GM23338 (cell line): Measurements from ENCODE around the gene SAFB. TPM values are rescaled to one million over a fixed set of nuclear protein-coding genes. Genes with fewer than 3 reads are reported as not detected.
A peak's percentile ranks its signal among the peaks of the same experiment; 100 is the strongest.

Experiments used
- ATAC-seq: fragments of 200-7000 bp; cut with Tn5 transposase; 3 replicates; pipeline ENCODE4 v1.9.1; 2020
- DNase-seq: peaks from one replicate; pipeline ENCODE4 v3.0.0-alpha.2; 2015; ENCODE audit warnings: low spot score
- H2AFZ ChIP-seq: fragments of 200-600 bp; sonication (generic); 2 replicates; pipeline ENCODE4 v1.8.0; 2016; ENCODE audit warnings: antibody characterized with exemption, mild to moderate bottlenecking, moderate library complexity
- H3F3A ChIP-seq: fragments of 200-600 bp; sonication (generic); replicated peaks from 2 replicates; pipeline ENCODE4 v1.8.0; 2017; ENCODE audit warnings: antibody characterized with exemption, mixed run types, low read depth
- H3K27ac ChIP-seq: fragments of 200-600 bp; sonication (generic); 2 replicates; pipeline ENCODE4 v1.6.1; 2016; ENCODE audit warnings: low read depth
- H3K27me3 ChIP-seq: fragments of 200-600 bp; sonication (generic); 2 replicates; pipeline ENCODE4 v1.8.0; 2016; ENCODE audit warnings: mild to moderate bottlenecking, mixed run types, moderate library complexity; ENCODE audit not compliant: insufficient read depth
- H3K36me3 ChIP-seq: fragments of 200-600 bp; sonication (generic); 2 replicates; pipeline ENCODE4 v1.8.0; 2016; ENCODE audit warnings: mild to moderate bottlenecking; ENCODE audit not compliant: insufficient read depth
- H3K4me1 ChIP-seq: fragments of 200-600 bp; sonication (generic); 2 replicates; pipeline ENCODE4 v1.8.0; 2016; ENCODE audit warnings: mild to moderate bottlenecking, moderate library complexity; ENCODE audit not compliant: insufficient read depth
- H3K4me2 ChIP-seq: fragments of 200-600 bp; sonication (generic); 2 replicates; pipeline ENCODE4 v1.7.1; 2017; ENCODE audit warnings: mixed run types
- H3K4me3 ChIP-seq: fragments of 200-600 bp; sonication (generic); 2 replicates; pipeline ENCODE4 v1.6.1; 2016; ENCODE audit warnings: mixed run types
- H3K79me2 ChIP-seq: fragments of 200-600 bp; sonication (generic); replicated peaks from 2 replicates; pipeline ENCODE4 v1.8.0; 2017; ENCODE audit warnings: mild to moderate bottlenecking; ENCODE audit not compliant: insufficient read depth
- H3K9me2 ChIP-seq: fragments of 200-600 bp; sonication (generic); 2 replicates; pipeline ENCODE4 v1.8.0; 2017; ENCODE audit not compliant: insufficient read depth
- H4K20me1 ChIP-seq: fragments of 200-600 bp; sonication (generic); replicated peaks from 2 replicates; pipeline ENCODE4 v1.8.0; 2017; ENCODE audit warnings: mild to moderate bottlenecking; ENCODE audit not compliant: insufficient read depth
- H3K27ac Mint-ChIP-seq: 2 replicates; pipeline ENCODE4 v1.8.0; 2020; ENCODE audit warnings: inconsistent platforms, mild to moderate bottlenecking, moderate library complexity, mixed read lengths
- H3K27me3 Mint-ChIP-seq: 3 replicates; pipeline ENCODE4 v1.8.0; 2022; ENCODE audit warnings: low read depth, mild to moderate bottlenecking, moderate library complexity, mixed read lengths, inconsistent platforms; ENCODE audit not compliant: insufficient read depth, poor library complexity
- H3K36me3 Mint-ChIP-seq: 3 replicates; pipeline ENCODE4 v1.8.0; 2021; ENCODE audit warnings: low read depth, mild to moderate bottlenecking, inconsistent platforms, moderate library complexity, mixed read lengths
- H3K4me1 Mint-ChIP-seq: 3 replicates; pipeline ENCODE4 v1.8.0; 2020; ENCODE audit warnings: mild to moderate bottlenecking, inconsistent platforms, mixed read lengths
- H3K4me3 Mint-ChIP-seq: 3 replicates; pipeline ENCODE4 v1.8.0; 2021; ENCODE audit warnings: moderate library complexity, mild to moderate bottlenecking, inconsistent platforms, mixed read lengths
- H3K9me3 Mint-ChIP-seq: 3 replicates; pipeline ENCODE4 v1.8.0; 2020; ENCODE audit warnings: moderate library complexity, mild to moderate bottlenecking, inconsistent platforms, mixed read lengths
- CREB1 ChIP-seq: fragments of 250-450 bp; sonication (Bioruptor Pico); IDR thresholded peaks from 2 replicates; pipeline ENCODE4 v1.5.0; 2020; ENCODE audit warnings: low read depth, mild to moderate bottlenecking, moderate library complexity
- CTCF ChIP-seq, 2 experiments: fragments of 200-600 bp in 1 of 2; sonication (generic) in 1 of 2; conservative IDR thresholded peaks; 2 replicates each; pipeline versions ENCODE4 v1.5.1 to v1.6.1; 2016 to 2017; ENCODE audit warnings: antibody characterized with exemption in 2 of 2, low read depth in 2 of 2, mild to moderate bottlenecking in 2 of 2, moderate library complexity in 1 of 2
- ETS1 ChIP-seq: IDR thresholded peaks from 2 replicates; pipeline ENCODE4 v1.6.1; 2016; ENCODE audit warnings: antibody characterized with exemption
- EZH2 ChIP-seq: fragments of 200-600 bp; sonication (generic); IDR thresholded peaks from one replicate; pipeline ENCODE4 v1.8.0; 2017; ENCODE audit warnings: antibody characterized with exemption, mild to moderate bottlenecking, low read depth; ENCODE audit not compliant: unreplicated experiment
- EZH2phosphoT487 ChIP-seq: fragments of 200-600 bp; sonication (generic); IDR thresholded peaks from one replicate; pipeline ENCODE4 v1.8.1; 2018; ENCODE audit warnings: antibody characterized with exemption; ENCODE audit not compliant: unreplicated experiment
- JUNB ChIP-seq: IDR thresholded peaks from one replicate; pipeline ENCODE4 v1.6.1; 2016; ENCODE audit warnings: antibody characterized with exemption; ENCODE audit not compliant: unreplicated experiment
- NANOG ChIP-seq: IDR thresholded peaks from 2 replicates; pipeline ENCODE4 v1.6.1; 2016; ENCODE audit warnings: antibody characterized with exemption, borderline replicate concordance
- POLR2AphosphoS5 ChIP-seq: IDR thresholded peaks from 2 replicates; pipeline ENCODE4 v1.6.1; 2016; ENCODE audit warnings: antibody characterized with exemption, low read depth
- REST ChIP-seq: IDR thresholded peaks from one replicate; pipeline ENCODE4 v1.6.1; 2018; ENCODE audit warnings: antibody characterized with exemption; ENCODE audit not compliant: unreplicated experiment
- STAT1 ChIP-seq: IDR thresholded peaks from one replicate; pipeline ENCODE4 v1.6.1; 2016; ENCODE audit warnings: antibody characterized with exemption; ENCODE audit not compliant: unreplicated experiment
- ZNF114 ChIP-seq: fragments of 250-450 bp; sonication (Bioruptor Pico); IDR thresholded peaks from 2 replicates; pipeline ENCODE4 v1.5.0; 2020; ENCODE audit warnings: mild to moderate bottlenecking, moderate library complexity
- ZNF331 ChIP-seq: fragments of 250-450 bp; sonication (Bioruptor Pico); IDR thresholded peaks from 2 replicates; pipeline ENCODE4 v1.5.0; 2020; ENCODE audit warnings: low read depth, mild to moderate bottlenecking, moderate library complexity
- ZNF462 ChIP-seq: fragments of 250-450 bp; sonication (Bioruptor Pico); IDR thresholded peaks from 2 replicates; pipeline ENCODE4 v1.5.0; 2020; ENCODE audit warnings: mild to moderate bottlenecking, moderate library complexity
- polyA plus RNA-seq: library from polyadenylated mRNA; unstranded; fragments of >200 nt; fragmentation: Nextera tagmentation; extraction: Ambion mirVana; gene quantifications from 2 replicates; pipeline ENCODE4 v1.2.1, GENCODE V29; 2016
- total RNA-seq: library from RNA; depleted of rRNA; stranded (reverse); fragments of >200 nt; shearing (Covaris generic); gene quantifications from 2 replicates; pipeline ENCODE4 v1.2.3, GENCODE V29; 2014

The SAFB gene
- total and polyA plus RNA-seq, 2 experiments from 2014 or later, result 85.2 to 109 TPM

- H3K4me1 ChIP-seq, result peaks cover 20% of the 10 kb centered on the region
- H3K4me2 ChIP-seq, result peak overlapping the region; percentile 95
- Mint-ChIP-seq H3K27me3 (peaks cover 12% of the 10 kb centered on the region), H3K27ac (peak overlapping the region; percentile 85), H3K4me3 (peak overlapping the region; percentile 100), H3K9me3 (peaks cover 5% of the 10 kb centered on the region), H3K4me1 (peaks cover 34% of the 10 kb centered on the region), H3K36me3 (peaks cover 74% of the 10 kb centered on the region)
- no peaks in the 10 kb centered on the region for H3K9me2 ChIP-seq
- H3K36me3 ChIP-seq, result peaks cover 40% of the 10 kb centered on the region
- DNase-seq (peak; percentile 21), ATAC-seq (no peak)
- peaks cover 94% of the 10 kb centered on the region for H3K79me2 ChIP-seq
- peak overlapping the region; percentile 78; the same call in 1 of the 2 replicates for H2AFZ ChIP-seq
- TF ChIP-seq NANOG (no peak), ZNF462 (CRISPR knock-in tag) (no peak), ZNF114 (no peak), JUNB (no peak), EZH2 (no peak), REST (no peak), ZNF331 (no peak), EZH2phosphoT487 (no peak), CREB1 (CRISPR knock-in tag) (no peak), ETS1 (no peak), POLR2AphosphoS5 (no peak), CTCF (conservative IDR thresholded peaks at IDR 0.05; ENCODE audit: low read depth in 2 of 2) (no peak), STAT1 (no peak)
- H3F3A ChIP-seq, result peaks cover 15% of the 10 kb centered on the region; the same call in 1 of the 2 replicates
- no peaks in the 10 kb centered on the region for H3K27me3 ChIP-seq
- H3K27ac ChIP-seq, result no peak overlapping the region
- H3K4me3 ChIP-seq, result peak overlapping the region; percentile 98
- H4K20me1 ChIP-seq, result peaks cover 61% of the 10 kb centered on the region
Measured at GRCh38 chr19:5621945-5622464, 878 bp upstream of the SAFB start.
